Measurements from ENCODE around the gene FLRT1. TPM values are rescaled to one million over a fixed set of nuclear protein-coding genes. Genes with fewer than 3 reads are reported as not detected.

The FLRT1 gene
- 3.3 TPM for polyA plus RNA-seq (ENCODE audit: insufficient read length)
- long read RNA-seq, donor 1, partial matches to known transcripts, result 0 of 1 reads
- long read RNA-seq, donor 1, other reads (novel, unspliced or antisense), result 0 of 1 reads
- long read RNA-seq, donor 2, partial matches to known transcripts, result 0 of 1 reads
- long read RNA-seq, donor 2, other reads (novel, unspliced or antisense), result 0 of 1 reads
- long read RNA-seq, donor 3, partial matches to known transcripts, result 0 of 2 reads
- long read RNA-seq, donor 3, other reads (novel, unspliced or antisense), result 0 of 2 reads
- long read RNA-seq, donor 4, partial matches to known transcripts, result 0 of 1 reads
- long read RNA-seq, donor 4, other reads (novel, unspliced or antisense), result 0 of 1 reads
- long read RNA-seq, donor 5, result 0 reads
- long read RNA-seq, donor 6, partial matches to known transcripts, result 0 of 1 reads
- long read RNA-seq, donor 6, other reads (novel, unspliced or antisense), result 0 of 1 reads
- long read RNA-seq, donor 7, partial matches to known transcripts, result 0 of 3 reads
- long read RNA-seq, donor 7, other reads (novel, unspliced or antisense), result 0 of 3 reads
- long read RNA-seq, donor 8, result 0 reads

DNA sequence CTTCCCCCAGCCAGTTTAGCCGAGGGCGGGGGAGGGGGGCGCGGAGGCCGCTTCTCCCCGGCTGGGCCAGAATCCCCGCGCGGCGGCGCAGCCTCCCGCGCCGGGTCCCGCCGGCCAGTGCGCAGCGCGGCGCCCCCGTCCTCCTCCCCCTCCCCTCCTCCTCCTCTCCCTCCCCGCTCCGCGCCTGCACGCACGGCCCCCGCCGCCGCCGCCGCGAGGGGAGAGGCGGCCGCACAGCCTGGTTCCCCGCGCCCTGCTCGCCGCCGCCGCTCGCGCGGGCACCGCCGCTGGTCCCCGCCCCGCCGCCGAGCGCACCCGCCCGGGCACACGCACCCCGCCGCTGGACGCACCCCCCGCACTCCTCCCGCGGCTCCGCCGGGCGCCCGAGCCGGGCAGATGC is at the start of gene FLRT1:
TSS of gene FLRT1 (plus strand) at position 356 of the 400 bp plus-strand sequence. CDS start 80,337 bp downstream, outside the sequence.
- no peak for DNase-seq

- DNase-seq, result peak; percentile 89
Measured at GRCh38 chr11:63986156-63986931, 49.4 kb upstream of the FLRT1 start, which contains the start of gene OTUB1. Gene OTUB1 (plus strand): TSS chr11:63986438. CDS start chr11:63986457, 19 bp downstream.

GRCh38 chr11:63986932-63987513 is 48.7 kb upstream of the FLRT1 start:
- no peak for DNase-seq

DNA sequence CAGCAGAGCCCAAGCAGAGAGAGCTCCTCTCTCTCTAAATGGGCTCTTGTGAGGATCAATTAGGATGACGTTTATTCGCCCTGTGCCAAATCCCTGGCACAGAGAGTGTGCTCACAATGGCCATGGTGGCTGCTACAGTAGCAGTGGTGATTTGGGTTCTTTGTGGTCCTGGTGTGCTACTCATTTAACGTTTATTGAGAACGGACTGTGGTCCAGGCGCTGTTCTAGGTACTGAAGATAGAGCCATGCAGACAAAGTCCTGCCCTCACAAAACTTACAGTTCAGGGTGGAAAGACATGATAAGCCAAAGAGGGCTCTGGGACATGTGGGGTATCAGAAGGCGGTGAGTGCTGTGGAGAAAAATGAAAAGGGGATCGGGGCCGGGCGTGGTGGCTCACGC is 44.2 kb upstream of the FLRT1 start:
- DNase-seq, result no peak

GRCh38 chr11:63993100-63993499 is 42.6 kb upstream of the FLRT1 start:
- DNase-seq, result no peak

DNA sequence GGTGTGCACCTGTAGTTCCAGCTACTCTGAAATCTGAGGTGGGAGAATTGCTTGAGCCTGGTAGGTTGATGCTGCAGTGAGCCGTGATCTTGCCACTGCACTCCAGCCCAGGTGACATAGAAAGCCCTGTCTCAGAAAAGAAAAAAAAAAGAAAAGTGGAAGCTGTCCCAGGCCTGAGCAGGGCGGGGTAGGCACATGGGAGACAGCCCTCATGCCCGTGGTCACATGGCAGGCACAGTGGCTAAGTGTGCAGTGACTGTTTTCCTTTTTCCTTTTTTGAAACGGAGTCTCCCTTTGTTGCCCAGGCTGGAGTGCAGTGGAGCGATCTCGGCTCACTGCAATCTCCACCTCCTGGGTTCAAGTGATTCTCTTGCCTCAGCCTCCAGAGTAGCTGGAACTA is 41.7 kb upstream of the FLRT1 start:
- no peak for DNase-seq

GRCh38 chr11:63996512-63996911 is 39.2 kb upstream of the FLRT1 start:
- no peak for DNase-seq

- no peak for DNase-seq
Measured at GRCh38 chr11:63997104-63997700, 38.5 kb upstream of the FLRT1 start.

- no peak for DNase-seq
Measured at GRCh38 chr11:63997801-63998337, 37.9 kb upstream of the FLRT1 start.

DNA sequence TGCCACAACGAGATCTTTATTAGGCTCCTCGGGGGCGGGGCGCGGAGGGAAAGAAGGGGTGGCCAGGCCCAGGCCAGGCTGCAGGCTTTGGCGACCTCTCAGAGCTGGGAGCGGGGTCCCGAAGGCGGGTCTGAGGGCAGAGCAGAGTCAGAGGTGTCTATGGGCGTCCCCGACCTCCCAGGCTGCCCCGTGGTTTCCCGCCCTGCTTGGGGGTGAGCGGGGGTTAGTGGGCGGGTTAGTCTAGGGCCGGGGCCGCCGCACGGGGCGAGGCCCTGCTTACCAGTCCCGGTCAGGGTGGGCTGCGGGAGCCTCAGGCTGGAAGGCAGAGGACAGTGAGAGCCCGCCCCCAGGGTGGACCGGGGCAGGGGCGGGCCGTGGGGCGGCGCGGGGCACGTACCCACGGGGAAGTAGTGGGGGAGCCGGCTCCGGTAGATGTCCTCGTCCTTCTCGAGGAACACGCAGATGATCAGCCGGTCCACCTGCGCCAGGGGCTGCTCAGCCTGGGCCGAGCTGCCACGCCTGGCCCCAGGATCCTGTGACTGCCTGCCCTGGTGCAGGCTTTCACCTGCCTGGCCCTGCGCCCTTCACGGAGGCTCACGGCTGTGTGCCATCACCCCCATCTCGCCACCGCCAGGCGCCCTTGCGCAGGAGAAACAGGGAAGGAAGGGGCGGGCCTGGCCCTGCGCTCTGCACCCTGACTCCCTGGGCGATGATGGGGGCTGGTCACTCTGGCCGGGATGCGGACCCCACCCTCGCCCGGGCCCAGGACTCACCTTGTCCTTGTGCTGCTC is 37.0 kb upstream of the FLRT1 start:
- DNase-seq, result no peak

DNA sequence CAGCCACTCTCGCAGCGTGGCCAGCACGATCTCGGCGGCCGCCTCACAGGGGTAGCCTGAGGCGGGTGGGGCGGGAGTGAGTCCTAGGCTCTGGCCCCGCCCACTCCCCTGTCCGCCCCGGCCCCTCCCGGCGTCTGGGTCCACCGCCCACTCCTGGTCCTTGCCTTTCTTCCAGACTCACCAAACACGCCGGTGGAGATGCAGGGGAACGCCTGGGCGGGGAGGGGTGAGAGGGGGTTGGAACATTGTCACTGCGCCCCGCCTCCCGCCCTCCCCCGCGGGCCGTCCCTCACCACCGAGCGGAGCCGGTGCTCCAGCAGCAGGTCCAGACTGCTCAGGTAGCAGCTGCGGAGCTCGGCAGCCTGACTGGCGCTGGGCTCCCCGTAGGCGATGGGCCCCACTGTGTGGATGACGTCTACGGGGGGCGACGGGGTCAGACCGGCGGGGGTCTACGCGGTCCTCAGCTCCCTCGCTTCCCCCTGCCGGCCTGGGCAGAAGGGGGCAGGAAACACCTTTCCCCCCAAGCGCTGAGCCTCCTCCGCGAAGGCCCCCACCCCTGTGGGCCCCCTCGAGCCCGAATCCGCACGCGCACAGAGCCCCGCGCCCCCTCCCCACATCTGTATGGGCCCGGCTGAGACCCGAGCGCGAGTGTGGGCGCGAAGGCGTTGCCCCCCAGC is 36.2 kb upstream of the FLRT1 start:
- peak; percentile 71 for DNase-seq

DNA sequence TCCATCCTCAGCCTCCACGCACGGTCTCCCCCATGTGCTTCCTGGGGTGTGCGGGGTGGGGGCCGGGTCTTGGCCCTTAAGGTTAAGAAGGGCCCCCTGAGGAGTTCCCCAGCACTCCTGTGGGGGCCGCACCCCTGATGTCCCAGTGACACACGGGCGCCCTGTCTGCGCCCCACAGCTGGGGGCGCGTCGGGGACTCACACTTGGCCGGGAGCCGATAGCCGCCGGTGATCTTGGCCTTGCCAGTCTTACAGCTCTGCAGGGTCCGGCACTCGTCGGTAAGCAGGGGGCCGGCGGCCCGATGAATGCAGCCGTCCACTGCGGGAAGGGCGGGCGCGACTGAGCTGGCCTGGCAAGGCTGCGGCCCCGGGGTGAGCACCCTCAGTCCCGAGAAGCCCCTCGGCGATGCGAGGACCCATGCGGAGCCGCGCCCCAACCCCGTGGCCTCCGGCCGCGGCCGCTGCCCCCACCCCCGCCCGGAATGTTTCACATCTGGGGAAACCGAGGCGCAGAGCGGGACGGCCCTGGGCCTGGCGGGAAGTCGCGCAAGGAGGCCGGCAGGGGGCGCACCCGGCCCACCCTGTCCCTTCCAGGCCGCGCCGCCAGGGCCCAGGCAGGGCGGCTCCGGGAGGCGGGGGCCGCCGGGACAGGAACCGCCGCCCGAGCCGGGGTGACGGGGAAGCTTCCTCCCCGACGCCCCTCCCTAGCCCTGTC is 35.5 kb upstream of the FLRT1 start:
- no peak for DNase-seq

- DNase-seq, result no peak
Measured at GRCh38 chr11:64000740-64001483, 34.8 kb upstream of the FLRT1 start.

- DNase-seq, result no peak
Measured at GRCh38 chr11:64001484-64002420, 34.0 kb upstream of the FLRT1 start.

- DNase-seq, result no peak
Measured at GRCh38 chr11:64003807-64004589, 31.7 kb upstream of the FLRT1 start.

DNA sequence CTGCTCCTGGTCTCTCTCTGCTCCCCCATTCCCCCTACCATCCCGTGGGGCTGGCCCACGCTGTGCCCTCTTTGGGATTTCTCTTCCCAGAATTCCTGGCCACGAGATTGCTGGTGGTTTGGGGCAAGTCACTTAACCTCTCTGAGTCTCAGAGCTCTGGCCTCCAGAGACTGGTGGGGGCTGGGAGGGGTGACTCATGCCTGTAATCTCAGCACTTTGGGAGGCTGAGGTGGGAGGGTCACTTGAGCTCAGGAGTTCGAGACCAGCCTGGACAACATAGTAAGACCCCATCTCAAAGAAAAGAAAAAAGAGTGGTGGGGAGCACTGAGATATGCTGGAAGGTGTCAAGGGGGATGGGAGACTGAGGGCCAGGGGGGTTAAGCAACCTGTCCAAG is 31.1 kb upstream of the FLRT1 start:
- DNase-seq, result no peak

DNA sequence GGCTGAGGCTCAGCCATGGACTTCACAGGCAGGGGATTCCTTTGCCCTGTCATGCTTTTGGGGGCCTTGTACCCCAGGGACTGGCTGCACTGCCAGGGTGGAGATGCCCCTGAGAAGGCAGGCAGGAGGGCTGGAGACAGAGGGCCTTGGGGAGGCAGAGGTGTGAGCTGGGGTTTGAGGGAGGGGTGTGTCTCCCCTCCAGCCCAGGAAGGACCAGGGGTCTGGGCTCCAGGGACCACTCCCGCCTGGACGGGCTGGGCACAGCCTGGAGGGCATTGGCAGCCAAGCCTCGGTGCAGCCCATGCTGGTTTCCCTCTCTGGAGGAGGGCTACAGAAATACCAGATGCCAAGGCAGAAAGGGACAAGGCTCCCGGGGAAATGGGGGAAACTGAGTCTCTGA is 30.0 kb upstream of the FLRT1 start:
- no peak for DNase-seq

Data from left kidney (tissue), 8 donors.